IMR-90 (cell line): ENCODE results near the gene ZC2HC1B. TPM values are rescaled to one million over a fixed set of nuclear protein-coding genes. Genes with fewer than 3 reads are reported as not detected.

Experiments used
- ATAC-seq: fragments of 200-7000 bp; cut with Tn5 transposase; 2 replicates; pipeline ENCODE4 v1.9.1; 2020; ENCODE audit warnings: low read depth, mild to moderate bottlenecking, moderate library complexity
- BruUV-seq: library from RNA; stranded (reverse); fragments of 400-500 nt; replicated peaks from 2 replicates; lab custom pipeline; 2021; lab: Mats Ljungman, UMichigan
- CTCF ChIA-PET: fragments of 300-600 bp; formaldehyde crosslinking; extraction: SDS; loops from one replicate; lab custom pipeline; 2021; ENCODE audit warnings: antibody characterized with exemption; lab: Yijun Ruan, JAX
- POLR2A ChIA-PET: fragments of 300-600 bp; sonication (Branson Sonifier 250); formaldehyde crosslinking; loops from one replicate; lab custom pipeline; 2022; ENCODE audit warnings: antibody characterized with exemption; ENCODE audit not compliant: unreplicated experiment; lab: Charles Lee
- DNase-seq: peaks from one replicate; pipeline ENCODE4 v3.0.0; 2013
- H2AFZ ChIP-seq: replicated peaks from 2 replicates; pipeline ENCODE3; 2013; ENCODE audit warnings: low read length, mild to moderate bottlenecking; ENCODE audit not compliant: poor library complexity
- H2AK5ac ChIP-seq: 2 replicates; pipeline ENCODE4 v1.6.1; 2013; ENCODE audit warnings: low read depth, low read length, inconsistent platforms
- H2AK9ac ChIP-seq: replicated peaks from 2 replicates; pipeline ENCODE3; 2013; ENCODE audit warnings: mild to moderate bottlenecking, low read depth, low read length, moderate library complexity; ENCODE audit not compliant: poor library complexity
- H2BK120ac ChIP-seq: 2 replicates; pipeline ENCODE4 v1.6.1; 2013; ENCODE audit warnings: low read depth, low read length, inconsistent platforms
- H2BK15ac ChIP-seq: 3 replicates; pipeline ENCODE4 v1.6.1; 2013; ENCODE audit warnings: low read depth, low read length, inconsistent platforms
- H2BK20ac ChIP-seq: 2 replicates; pipeline ENCODE4 v1.6.1; 2013; ENCODE audit warnings: low read depth, mild to moderate bottlenecking, inconsistent platforms, low read length, moderate library complexity
- H2BK5ac ChIP-seq: 2 replicates; pipeline ENCODE4 v1.6.1; 2013; ENCODE audit warnings: mild to moderate bottlenecking, low read depth, low read length, inconsistent platforms; ENCODE audit not compliant: poor library complexity, severe bottlenecking
- H3K14ac ChIP-seq: replicated peaks from 2 replicates; pipeline ENCODE4 v1.6.1; 2013; ENCODE audit warnings: low read depth, low read length, inconsistent platforms
- H3K18ac ChIP-seq: 2 replicates; pipeline ENCODE4 v1.6.1; 2013; ENCODE audit warnings: low read depth, low read length, control low read depth
- H3K23ac ChIP-seq: 2 replicates; pipeline ENCODE4 v1.6.1; 2013; ENCODE audit warnings: low read depth, low read length, inconsistent platforms
- H3K27ac ChIP-seq: 2 replicates; pipeline ENCODE4 v1.5.1; 2013; ENCODE audit warnings: mild to moderate bottlenecking, control low read depth, low read length; ENCODE audit not compliant: insufficient read depth
- H3K27me3 ChIP-seq: 2 replicates; pipeline ENCODE4 v1.6.1; 2013; ENCODE audit warnings: low read length; ENCODE audit not compliant: control insufficient read depth, insufficient read depth
- H3K36me3 ChIP-seq: 2 replicates; pipeline ENCODE4 v1.6.1; 2013; ENCODE audit warnings: low read length, mixed read lengths; ENCODE audit not compliant: control insufficient read depth, insufficient read depth
- H3K4ac ChIP-seq: 2 replicates; pipeline ENCODE4 v1.6.1; 2013; ENCODE audit warnings: low read depth, low read length, inconsistent platforms
- H3K4me1 ChIP-seq: 2 replicates; pipeline ENCODE4 v1.6.1; 2013; ENCODE audit warnings: low read length, mixed read lengths; ENCODE audit not compliant: control insufficient read depth, insufficient read depth
- H3K4me2 ChIP-seq: 2 replicates; pipeline ENCODE4 v1.6.1; 2013; ENCODE audit warnings: low read depth, mild to moderate bottlenecking, control low read depth, low read length, moderate library complexity
- H3K4me3 ChIP-seq: 2 replicates; pipeline ENCODE4 v1.5.1; 2013; ENCODE audit warnings: low read depth, mild to moderate bottlenecking, control low read depth, low read length, moderate library complexity; ENCODE audit not compliant: insufficient read depth
- H3K56ac ChIP-seq: 2 replicates; pipeline ENCODE4 v1.6.1; 2013; ENCODE audit warnings: low read length, inconsistent platforms; ENCODE audit not compliant: insufficient read depth; ENCODE audit errors: extremely low read depth
- H3K79me1 ChIP-seq, 2 experiments: 2 replicates each; pipeline ENCODE4 v1.6.1; 2013; ENCODE audit warnings: low read length in 2 of 2, inconsistent platforms in 1 of 2, low read depth in 1 of 2
- H3K9ac ChIP-seq: 2 replicates; pipeline ENCODE4 v1.6.1; 2013; ENCODE audit warnings: low read depth, low read length, control low read depth
- H3K9me1 ChIP-seq: 2 replicates; pipeline ENCODE4 v1.6.1; 2013; ENCODE audit warnings: low read length, inconsistent platforms; ENCODE audit not compliant: insufficient read depth
- H3K9me3 ChIP-seq: 2 replicates; pipeline ENCODE4 v1.6.1; 2013; ENCODE audit warnings: low read length; ENCODE audit not compliant: control insufficient read depth, insufficient read depth
- H4K20me1 ChIP-seq: 2 replicates; pipeline ENCODE4 v1.6.1; 2013; ENCODE audit warnings: low read length, inconsistent platforms; ENCODE audit not compliant: insufficient read depth
- H4K5ac ChIP-seq: 2 replicates; pipeline ENCODE4 v1.6.1; 2013; ENCODE audit warnings: mild to moderate bottlenecking, low read depth, low read length, control low read depth
- H4K8ac ChIP-seq, 2 experiments: 2 replicates each; pipeline ENCODE4 v1.6.1; 2013; ENCODE audit warnings: low read depth in 2 of 2, low read length in 2 of 2, control low read depth in 1 of 2, inconsistent platforms in 1 of 2
- H4K91ac ChIP-seq: 2 replicates; pipeline ENCODE4 v1.6.1; 2013; ENCODE audit warnings: low read depth, low read length, inconsistent platforms; ENCODE audit not compliant: insufficient read depth
- FOS ChIP-seq: fragments of 150-350 bp; IDR thresholded peaks from 2 replicates; pipeline ENCODE4 v1.6.1; 2016; ENCODE audit warnings: low read depth, low read length
- MXI1 ChIP-seq: IDR thresholded peaks from 2 replicates; pipeline ENCODE4 v1.6.1; 2012; ENCODE audit warnings: low read depth, mild to moderate bottlenecking, low read length, moderate library complexity, borderline replicate concordance
- POLR2A ChIP-seq: IDR thresholded peaks from 2 replicates; pipeline ENCODE4 v1.6.1; 2012; ENCODE audit warnings: mild to moderate bottlenecking, low read depth, low read length
- RCOR1 ChIP-seq: IDR thresholded peaks from 2 replicates; pipeline ENCODE4 v1.6.1; 2012; ENCODE audit warnings: mild to moderate bottlenecking, low read length, improper control_type of control experiment; ENCODE audit not compliant: insufficient replicate concordance
- RFX5 ChIP-seq: IDR thresholded peaks from 2 replicates; pipeline ENCODE4 v1.8.0; 2012; ENCODE audit warnings: low read depth, mild to moderate bottlenecking, low read length, moderate library complexity
- SMC3 ChIP-seq: fragments of 150-350 bp; IDR thresholded peaks from 2 replicates; pipeline ENCODE4 v1.6.1; 2016; ENCODE audit warnings: low read depth, mild to moderate bottlenecking, antibody characterized with exemption, low read length, moderate library complexity
- dilution Hi-C: fragments of 300-500 bp; cut with HindIII; formaldehyde crosslinking; loops from one replicate; pipeline ENCODE4 v1.14.3; 2018; ENCODE audit warnings: low sequenced_read_pairs; ENCODE audit not compliant: unreplicated experiment
- in situ Hi-C: fragments of 300-500 bp; cut with MboI; formaldehyde crosslinking; loops from 3 replicates; pipeline ENCODE4 v1.14.3; 2019; ENCODE audit warnings: low sequenced_read_pairs, inconsistent platforms, mixed read lengths
- intact Hi-C: fragments of 100-400 bp; cut with micrococcal nuclease; formaldehyde crosslinking; loops from 2 replicates; pipeline ENCODE4 v1.10.0; 2022
- polyA plus RNA-seq, 3 experiments: library from polyadenylated mRNA; depleted of rRNA; stranded (reverse); fragments of >200 nt; gene quantifications; 2 replicates each; pipeline ENCODE4 v1.2.3, GENCODE V29; 2012; ENCODE audit warnings: low replicate concordance in 1 of 3
- total RNA-seq: library from RNA; depleted of rRNA; stranded (reverse); fragments of >200 nt; gene quantifications from 2 replicates; pipeline ENCODE4 v1.2.3, GENCODE V29; 2012
- TF ChIP-seq, protein P1 (sequence below): fragments of 150-350 bp; IDR thresholded peaks from 2 replicates; pipeline ENCODE4 v1.6.1; 2017; ENCODE audit warnings: mild to moderate bottlenecking, antibody characterized with exemption, low read length, low read depth

The ZC2HC1B gene
- total and polyA plus RNA-seq, 2 of the 4 experiments (the other 2 are of a cell fraction) = not detected

DNA sequence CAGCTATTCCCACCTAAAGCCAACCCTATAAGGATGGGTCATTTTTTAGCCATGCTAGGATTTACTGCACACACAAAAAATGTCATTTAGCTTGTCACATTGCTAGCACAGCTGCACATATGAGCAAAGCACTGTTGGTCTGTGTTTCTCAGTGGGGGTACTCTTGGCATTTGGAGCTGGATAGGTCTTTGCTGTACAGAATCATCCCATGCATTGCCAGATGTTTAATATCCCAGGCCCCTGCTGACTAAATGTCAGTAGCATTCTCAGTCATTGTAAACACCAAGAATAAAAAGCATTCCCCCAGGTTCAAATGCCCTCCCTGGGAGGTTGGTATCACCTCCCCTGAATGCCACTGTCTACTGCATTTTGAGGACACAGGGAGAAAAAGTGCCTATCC is 35.7 kb upstream of the ZC2HC1B start:
- Histone ChIP-seq H2BK5ac (no peak overlapping the region), H3K9me1 (peaks cover 2% of the 10 kb centered on the region), H3K23ac (no peak overlapping the region), H3K9ac (no peak overlapping the region), H3K4ac (no peak overlapping the region), H3K4me2 (no peak overlapping the region), H3K27ac (0 out of 2 replicates have a peak overlapping the region, but pooled peaks have one; percentile 0), H2AK5ac (no peak overlapping the region), H3K36me3 (peaks cover 3% of the 10 kb centered on the region), H3K79me1 (peaks cover 0 to 14% of the 10 kb centered on the region in 2 experiments; a peak in 3 of 4 replicates), H3K18ac (no peak overlapping the region), H2AK9ac (no peak overlapping the region), H2BK120ac (no peak overlapping the region), H3K14ac (no peak overlapping the region), H3K4me3 (no peak overlapping the region), H4K91ac (no peak overlapping the region; the same call in 1 of the 2 replicates), H3K9me3 (no peaks in the 10 kb centered on the region), H2BK20ac (no peak overlapping the region), H3K4me1 (peaks cover 7% of the 10 kb centered on the region), H4K8ac (no peak overlapping the region), H3K27me3 (no peaks in the 10 kb centered on the region), H3K56ac (no peak overlapping the region), H2AFZ (no peak overlapping the region), H2BK15ac (no peak overlapping the region), H4K20me1 (no peaks in the 10 kb centered on the region), H4K5ac (no peak overlapping the region)
- TF ChIP-seq RFX5 (no peak), SMC3 (no peak), RCOR1 (no peak), FOS (no peak), POLR2A (no peak), MXI1 (no peak)
- TF ChIP-seq, protein P1, sequence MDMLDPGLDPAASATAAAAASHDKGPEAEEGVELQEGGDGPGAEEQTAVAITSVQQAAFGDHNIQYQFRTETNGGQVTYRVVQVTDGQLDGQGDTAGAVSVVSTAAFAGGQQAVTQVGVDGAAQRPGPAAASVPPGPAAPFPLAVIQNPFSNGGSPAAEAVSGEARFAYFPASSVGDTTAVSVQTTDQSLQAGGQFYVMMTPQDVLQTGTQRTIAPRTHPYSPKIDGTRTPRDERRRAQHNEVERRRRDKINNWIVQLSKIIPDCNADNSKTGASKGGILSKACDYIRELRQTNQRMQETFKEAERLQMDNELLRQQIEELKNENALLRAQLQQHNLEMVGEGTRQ = no peak
- in situ Hi-C loops = no loop called here
- intact Hi-C loops = no loop called here
- peak; percentile 27; the same call in 1 of the 2 replicates for ATAC-seq
- ChIA-PET CTCF (interaction anchor here (0.6 kb wide), 1 partner anchor 14 kb away, joined by 3 read pairs; the partner anchor contains the start of gene LTV1), POLR2A (no interaction called here)
- DNase-seq = no peak
- dilution Hi-C loops = no loop called here
- BruUV-seq = no TSS peak
